HFF-Myc (cell line): ENCODE data around the gene TESPA1.
A peak's percentile ranks its signal among the peaks of the same experiment; 100 is the strongest.

Experiments
- DNase-seq: peaks from one replicate; pipeline ENCODE4 v3.0.0-alpha.2; 2011; ENCODE audit warnings: low read depth; ENCODE audit errors: extremely low read depth
- H3K4me3 ChIP-seq: replicated peaks from 2 replicates; pipeline ENCODE4 v1.5.1; 2011; ENCODE audit warnings: low read depth, mild to moderate bottlenecking, control low read depth, low read length
- CTCF ChIP-seq: IDR thresholded peaks from 2 replicates; pipeline ENCODE4 v1.5.1; 2012; ENCODE audit warnings: mild to moderate bottlenecking, low read depth, low read length, control low read depth; ENCODE audit errors: missing control alignments

The TESPA1 gene

GRCh38 chr12:54984658-54985376 is at the start of gene TESPA1:
Gene TESPA1 (minus strand): TSS chr12:54984762. CDS start chr12:54974562, 10,200 bp downstream.
- no peak within 1 kb of the TSS for H3K4me3 ChIP-seq
- no peak for DNase-seq
- TF ChIP-seq CTCF: no peak

- no peak overlapping the region for H3K4me3 ChIP-seq
- TF ChIP-seq CTCF: no peak
- DNase-seq: no peak
These were observed 49.7 kb upstream of the TESPA1 start for GRCh38 chr12:55034218-55034617.

- no peak for TF ChIP-seq CTCF
- DNase-seq: no peak
- no peak overlapping the region for H3K4me3 ChIP-seq
These were observed 40.9 kb upstream of the TESPA1 start for GRCh38 chr12:55025508-55025907.

- no peak overlapping the region for H3K4me3 ChIP-seq
- no peak for DNase-seq
- no peak for TF ChIP-seq CTCF
These were observed 40.0 kb upstream of the TESPA1 start for GRCh38 chr12:55024575-55024974.

GRCh38 chr12:55019784-55020183 is 35.2 kb upstream of the TESPA1 start, which contains the start of gene NEUROD4:
Gene NEUROD4 (plus strand): TSS chr12:55019974. CDS start chr12:55026440, 6,466 bp downstream.
- TF ChIP-seq CTCF: no peak

GRCh38 chr12:55017416-55017925 is 32.9 kb upstream of the TESPA1 start:
- no peak overlapping the region for H3K4me3 ChIP-seq
- TF ChIP-seq CTCF: no peak
- DNase-seq: no peak

More at GRCh38 chr12:55019784-55020183, 35.2 kb upstream of the TESPA1 start, which contains the start of gene NEUROD4:
- no peak within 1 kb of the TSS for H3K4me3 ChIP-seq
- DNase-seq: peak; percentile 29
